Erythroblast (primary cell): Measurements from ENCODE around the gene CTF1.

Experiments
- GATA1 ChIP-seq: IDR thresholded peaks from 2 replicates; pipeline ENCODE4 v1.6.1; 2011; ENCODE audit warnings: low read depth, mild to moderate bottlenecking, control low read depth, low read length, moderate library complexity
- POLR2A ChIP-seq: IDR thresholded peaks from 2 replicates; pipeline ENCODE4 v1.6.1; 2011; ENCODE audit warnings: mild to moderate bottlenecking, low read length

GRCh38 chr16:30895627-30896260 is 670 bp upstream of the CTF1 start:
- TF ChIP-seq GATA1 (no peak), POLR2A (no peak)
